HL-60 (cell line): Measurements from ENCODE around the gene ARL10.

Source experiments
- DNase-seq, 2 experiments: peaks; one replicate each; pipeline ENCODE4 v3.0.0-alpha.2; 2010 to 2020; ENCODE audit warnings: low read depth in 1 of 2, low spot score in 1 of 2
- H3K27ac ChIP-seq: fragments of 250-450 bp; sonication (Bioruptor Pico); replicated peaks from 2 replicates; pipeline ENCODE4 v1.5.1; 2020; ENCODE audit warnings: mild to moderate bottlenecking, moderate library complexity
- H3K27me3 ChIP-seq: fragments of 250-450 bp; sonication (Bioruptor Pico); 2 replicates; pipeline ENCODE4 v1.5.1; 2021; ENCODE audit warnings: mild to moderate bottlenecking, moderate library complexity; ENCODE audit not compliant: insufficient read depth, poor library complexity, severe bottlenecking
- H3K4me3 ChIP-seq: replicated peaks from 2 replicates; pipeline ENCODE4 v1.5.1; 2011; ENCODE audit warnings: mild to moderate bottlenecking, control low read depth, low read length; ENCODE audit not compliant: insufficient read depth
- CTCF ChIP-seq: IDR thresholded peaks from one replicate; pipeline ENCODE4 v1.5.1; 2011; ENCODE audit warnings: low read length, control low read depth, inconsistent platforms; ENCODE audit not compliant: insufficient read depth
- GABPA ChIP-seq: IDR thresholded peaks from 2 replicates; pipeline ENCODE4 v1.6.1; 2012; ENCODE audit warnings: low read depth
- POLR2AphosphoS5 ChIP-seq: IDR thresholded peaks from 2 replicates; pipeline ENCODE4 v1.6.1; 2012; ENCODE audit warnings: low read depth
- SPI1 ChIP-seq: IDR thresholded peaks from 2 replicates; pipeline ENCODE4 v1.6.1; 2012; ENCODE audit warnings: low read depth, mild to moderate bottlenecking, borderline replicate concordance
- TF ChIP-seq, protein P1 (sequence below): IDR thresholded peaks from 2 replicates; pipeline ENCODE4 v1.6.1; 2012; ENCODE audit warnings: low read depth; ENCODE audit not compliant: insufficient replicate concordance

Gene ARL10

GRCh38 chr5:176353533-176353932 is 11.8 kb upstream of the ARL10 start:
- Histone ChIP-seq H3K4me3 (no peak overlapping the region), H3K27me3 (no peaks in the 10 kb centered on the region), H3K27ac (no peak overlapping the region)
- no peak for DNase-seq
- TF ChIP-seq, protein P1, sequence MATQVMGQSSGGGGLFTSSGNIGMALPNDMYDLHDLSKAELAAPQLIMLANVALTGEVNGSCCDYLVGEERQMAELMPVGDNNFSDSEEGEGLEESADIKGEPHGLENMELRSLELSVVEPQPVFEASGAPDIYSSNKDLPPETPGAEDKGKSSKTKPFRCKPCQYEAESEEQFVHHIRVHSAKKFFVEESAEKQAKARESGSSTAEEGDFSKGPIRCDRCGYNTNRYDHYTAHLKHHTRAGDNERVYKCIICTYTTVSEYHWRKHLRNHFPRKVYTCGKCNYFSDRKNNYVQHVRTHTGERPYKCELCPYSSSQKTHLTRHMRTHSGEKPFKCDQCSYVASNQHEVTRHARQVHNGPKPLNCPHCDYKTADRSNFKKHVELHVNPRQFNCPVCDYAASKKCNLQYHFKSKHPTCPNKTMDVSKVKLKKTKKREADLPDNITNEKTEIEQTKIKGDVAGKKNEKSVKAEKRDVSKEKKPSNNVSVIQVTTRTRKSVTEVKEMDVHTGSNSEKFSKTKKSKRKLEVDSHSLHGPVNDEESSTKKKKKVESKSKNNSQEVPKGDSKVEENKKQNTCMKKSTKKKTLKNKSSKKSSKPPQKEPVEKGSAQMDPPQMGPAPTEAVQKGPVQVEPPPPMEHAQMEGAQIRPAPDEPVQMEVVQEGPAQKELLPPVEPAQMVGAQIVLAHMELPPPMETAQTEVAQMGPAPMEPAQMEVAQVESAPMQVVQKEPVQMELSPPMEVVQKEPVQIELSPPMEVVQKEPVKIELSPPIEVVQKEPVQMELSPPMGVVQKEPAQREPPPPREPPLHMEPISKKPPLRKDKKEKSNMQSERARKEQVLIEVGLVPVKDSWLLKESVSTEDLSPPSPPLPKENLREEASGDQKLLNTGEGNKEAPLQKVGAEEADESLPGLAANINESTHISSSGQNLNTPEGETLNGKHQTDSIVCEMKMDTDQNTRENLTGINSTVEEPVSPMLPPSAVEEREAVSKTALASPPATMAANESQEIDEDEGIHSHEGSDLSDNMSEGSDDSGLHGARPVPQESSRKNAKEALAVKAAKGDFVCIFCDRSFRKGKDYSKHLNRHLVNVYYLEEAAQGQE = no peak
- TF ChIP-seq CTCF = no peak
- no peak for TF ChIP-seq GABPA
- no peak for TF ChIP-seq SPI1
- TF ChIP-seq POLR2AphosphoS5 = no peak

DNA sequence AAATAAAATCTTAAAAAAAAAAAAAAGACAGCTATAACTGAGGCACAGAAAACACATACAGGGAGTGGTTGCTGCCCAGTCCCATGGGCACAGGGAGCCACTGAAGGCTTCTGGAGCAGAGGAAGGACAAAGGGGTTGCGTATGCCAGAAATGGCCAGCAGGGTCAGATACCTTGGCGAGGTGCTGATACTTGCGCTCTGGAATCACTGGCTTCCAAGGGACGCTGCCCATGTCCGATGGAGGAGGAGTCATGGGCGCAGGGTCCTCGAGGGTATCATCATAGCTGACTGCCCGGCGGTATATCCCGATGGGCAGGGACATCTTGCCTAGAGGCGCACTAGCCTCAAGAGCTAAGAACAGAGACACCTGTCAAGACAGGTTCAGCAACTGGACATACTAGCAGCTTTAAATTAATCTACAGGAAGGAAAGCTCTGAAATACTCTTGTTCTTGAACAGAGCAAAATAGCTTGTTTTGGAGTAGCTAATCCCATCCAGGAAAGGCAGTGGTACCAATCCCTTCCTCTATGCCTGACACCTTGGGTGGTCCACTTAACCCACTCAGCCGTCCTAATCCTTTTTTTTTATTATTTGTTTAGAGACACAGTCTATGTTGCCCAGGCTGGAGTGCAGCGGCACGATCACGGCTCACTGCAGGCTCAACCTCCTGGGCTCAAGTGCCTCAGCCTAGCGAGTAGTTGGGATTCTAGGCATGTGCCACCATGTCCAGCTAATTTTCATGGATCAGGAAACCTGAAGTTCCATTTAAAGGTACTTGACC is 9.7 kb upstream of the ARL10 start:
- TF ChIP-seq, protein P1 = no peak
- TF ChIP-seq CTCF (no peak), GABPA (no peak), SPI1 (no peak), POLR2AphosphoS5 (no peak)
- no peaks in the 10 kb centered on the region for H3K27me3 ChIP-seq
- no peak overlapping the region for H3K4me3 ChIP-seq
- no peak for DNase-seq
- H3K27ac ChIP-seq = no peak overlapping the region

DNA sequence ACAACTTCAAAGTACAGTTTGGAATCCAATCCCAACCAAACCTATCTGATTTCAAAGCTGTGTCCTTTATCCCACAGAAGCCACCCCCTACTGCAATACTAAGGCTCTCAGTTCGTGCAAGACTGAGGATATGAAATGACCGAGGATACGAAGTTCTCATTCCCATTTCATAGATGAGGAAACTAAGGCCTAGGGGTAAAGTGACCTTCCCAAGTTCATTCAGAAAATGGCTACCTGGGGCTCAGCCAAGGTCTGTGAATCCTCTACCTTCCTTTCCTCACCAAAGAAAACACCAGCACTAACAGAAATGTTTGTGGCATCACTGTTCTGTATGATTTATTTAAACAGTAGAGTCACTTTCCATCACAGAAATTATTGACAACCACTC is 9.1 kb upstream of the ARL10 start:
- Histone ChIP-seq H3K27me3 (no peaks in the 10 kb centered on the region), H3K4me3 (no peak overlapping the region), H3K27ac (no peak overlapping the region)
- no peak for TF ChIP-seq POLR2AphosphoS5
- TF ChIP-seq SPI1 = no peak
- TF ChIP-seq, protein P1 = no peak
- TF ChIP-seq CTCF = no peak
- DNase-seq = no peak
